Choroid plexus epithelial cell (primary cell): ENCODE results near the gene DLGAP1.

ENCODE experiments used
- DNase-seq: peaks from one replicate; pipeline ENCODE4 v3.0.0-alpha.2; 2010; ENCODE audit warnings: low read depth
- H3K4me3 ChIP-seq: 2 replicates; pipeline ENCODE4 v1.5.1; 2011; ENCODE audit warnings: low read depth, mild to moderate bottlenecking, control low read depth, low read length, moderate library complexity
- TF ChIP-seq, protein P1 (sequence below): conservative IDR thresholded peaks from 2 replicates; pipeline ENCODE4 v1.5.1; 2011; ENCODE audit warnings: low read depth, mild to moderate bottlenecking, control low read depth, inconsistent platforms, low read length, moderate library complexity

DLGAP1 gene

DNA sequence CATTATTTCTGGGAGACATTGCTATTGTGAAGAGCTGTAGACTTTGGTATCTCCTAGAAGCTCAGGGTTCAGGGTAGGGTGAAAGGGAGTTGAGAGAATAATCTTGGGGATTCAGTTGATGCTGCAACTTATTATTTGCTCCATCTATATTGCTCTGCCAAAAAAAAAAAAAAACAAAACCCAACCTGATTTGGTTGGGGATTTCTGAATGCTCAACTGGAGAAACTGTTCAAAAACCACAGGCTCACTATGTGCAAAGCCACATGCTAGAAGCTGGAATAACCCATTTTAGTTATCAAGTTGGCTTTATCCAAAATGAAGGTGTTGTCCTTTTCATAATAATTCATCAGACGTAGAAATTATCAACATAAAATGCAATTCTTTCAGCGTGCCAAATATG lies 696.0 kb downstream of the DLGAP1 start:
- TF ChIP-seq, protein P1, sequence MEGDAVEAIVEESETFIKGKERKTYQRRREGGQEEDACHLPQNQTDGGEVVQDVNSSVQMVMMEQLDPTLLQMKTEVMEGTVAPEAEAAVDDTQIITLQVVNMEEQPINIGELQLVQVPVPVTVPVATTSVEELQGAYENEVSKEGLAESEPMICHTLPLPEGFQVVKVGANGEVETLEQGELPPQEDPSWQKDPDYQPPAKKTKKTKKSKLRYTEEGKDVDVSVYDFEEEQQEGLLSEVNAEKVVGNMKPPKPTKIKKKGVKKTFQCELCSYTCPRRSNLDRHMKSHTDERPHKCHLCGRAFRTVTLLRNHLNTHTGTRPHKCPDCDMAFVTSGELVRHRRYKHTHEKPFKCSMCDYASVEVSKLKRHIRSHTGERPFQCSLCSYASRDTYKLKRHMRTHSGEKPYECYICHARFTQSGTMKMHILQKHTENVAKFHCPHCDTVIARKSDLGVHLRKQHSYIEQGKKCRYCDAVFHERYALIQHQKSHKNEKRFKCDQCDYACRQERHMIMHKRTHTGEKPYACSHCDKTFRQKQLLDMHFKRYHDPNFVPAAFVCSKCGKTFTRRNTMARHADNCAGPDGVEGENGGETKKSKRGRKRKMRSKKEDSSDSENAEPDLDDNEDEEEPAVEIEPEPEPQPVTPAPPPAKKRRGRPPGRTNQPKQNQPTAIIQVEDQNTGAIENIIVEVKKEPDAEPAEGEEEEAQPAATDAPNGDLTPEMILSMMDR: no peak
- no peak for DNase-seq
- H3K4me3 ChIP-seq: no peak overlapping the region

DNA sequence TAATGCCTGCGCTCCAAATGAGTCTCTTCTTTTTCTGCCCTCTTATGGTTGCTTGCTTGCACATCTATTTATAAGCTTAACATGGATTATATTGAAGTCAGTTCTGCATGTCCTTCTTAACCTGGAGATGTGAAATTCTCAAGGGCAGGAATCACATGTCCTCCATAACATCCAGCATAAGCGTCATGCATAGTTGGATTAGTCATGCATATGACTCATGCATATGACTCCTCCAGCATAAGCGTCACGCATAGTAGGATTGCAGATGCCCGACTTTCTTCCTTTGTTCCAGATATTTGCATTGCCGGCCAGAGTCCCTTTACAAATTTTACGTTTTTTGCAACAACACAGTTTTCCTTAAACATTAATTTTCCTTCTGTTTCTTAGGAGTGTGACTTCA lies 696.6 kb downstream of the DLGAP1 start:
- TF ChIP-seq, protein P1: no peak
- no peak overlapping the region for H3K4me3 ChIP-seq
- peak; percentile 67 for DNase-seq

DNA sequence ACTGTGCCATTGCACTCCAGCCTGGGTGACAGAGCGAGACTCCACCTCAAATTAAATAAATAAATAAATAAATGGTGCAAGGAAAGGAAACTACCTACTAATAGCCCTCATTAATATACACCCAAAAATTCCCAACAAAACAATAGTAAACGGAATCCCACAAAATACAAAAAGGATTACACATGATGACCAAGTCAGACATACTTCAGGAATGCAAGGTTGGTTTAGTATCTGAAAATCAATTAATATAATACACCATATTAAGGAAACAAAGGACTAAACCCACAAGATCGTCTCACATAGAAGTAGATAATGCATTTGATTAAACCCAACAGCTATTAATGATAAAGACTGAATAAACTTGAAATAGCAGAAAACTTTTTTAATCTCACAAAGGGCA lies 697.7 kb downstream of the DLGAP1 start:
- H3K4me3 ChIP-seq: no peak overlapping the region
- DNase-seq: no peak
- TF ChIP-seq, protein P1: no peak

DNA sequence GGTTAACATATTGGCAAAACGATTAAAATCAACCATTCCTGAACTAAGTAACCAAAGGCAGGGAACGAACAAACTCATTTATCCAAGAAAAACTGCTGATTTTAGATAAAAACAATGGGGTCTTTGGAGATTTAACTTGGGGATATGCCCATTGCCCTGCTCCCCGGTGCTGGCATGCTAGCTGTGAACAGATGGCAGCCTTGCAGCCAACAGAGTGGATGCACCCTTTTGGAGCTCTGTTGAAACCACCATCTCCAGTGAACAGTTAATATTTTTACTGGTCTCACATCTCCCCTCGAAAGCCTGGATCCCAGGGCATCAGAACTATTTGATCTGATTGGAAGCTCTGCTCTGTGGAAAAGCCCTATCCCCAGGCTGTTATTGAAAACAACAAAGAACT lies 702.0 kb downstream of the DLGAP1 start:
- TF ChIP-seq, protein P1: no peak
- H3K4me3 ChIP-seq: no peak overlapping the region
- DNase-seq: no peak

DNA sequence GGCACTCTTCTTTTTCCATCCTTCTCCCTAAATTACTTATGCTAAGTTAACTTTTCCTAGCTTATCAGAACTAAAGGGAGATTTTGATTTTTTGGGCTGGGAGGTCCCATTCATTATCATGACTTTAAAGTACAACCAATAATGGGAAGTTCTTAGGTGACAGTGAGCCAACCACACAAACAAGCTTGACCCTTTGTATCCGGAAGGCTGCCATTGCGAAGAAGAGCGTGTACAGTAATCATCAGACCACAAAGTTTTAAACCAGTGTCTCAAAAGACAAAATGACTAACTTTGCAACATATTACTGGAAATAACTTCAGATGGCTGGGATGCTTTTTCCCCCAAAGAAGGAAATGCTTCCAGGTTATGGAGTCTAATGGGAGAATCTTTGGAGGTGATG lies 707.0 kb downstream of the DLGAP1 start:
- H3K4me3 ChIP-seq: no peak overlapping the region
- TF ChIP-seq, protein P1: no peak

DNA sequence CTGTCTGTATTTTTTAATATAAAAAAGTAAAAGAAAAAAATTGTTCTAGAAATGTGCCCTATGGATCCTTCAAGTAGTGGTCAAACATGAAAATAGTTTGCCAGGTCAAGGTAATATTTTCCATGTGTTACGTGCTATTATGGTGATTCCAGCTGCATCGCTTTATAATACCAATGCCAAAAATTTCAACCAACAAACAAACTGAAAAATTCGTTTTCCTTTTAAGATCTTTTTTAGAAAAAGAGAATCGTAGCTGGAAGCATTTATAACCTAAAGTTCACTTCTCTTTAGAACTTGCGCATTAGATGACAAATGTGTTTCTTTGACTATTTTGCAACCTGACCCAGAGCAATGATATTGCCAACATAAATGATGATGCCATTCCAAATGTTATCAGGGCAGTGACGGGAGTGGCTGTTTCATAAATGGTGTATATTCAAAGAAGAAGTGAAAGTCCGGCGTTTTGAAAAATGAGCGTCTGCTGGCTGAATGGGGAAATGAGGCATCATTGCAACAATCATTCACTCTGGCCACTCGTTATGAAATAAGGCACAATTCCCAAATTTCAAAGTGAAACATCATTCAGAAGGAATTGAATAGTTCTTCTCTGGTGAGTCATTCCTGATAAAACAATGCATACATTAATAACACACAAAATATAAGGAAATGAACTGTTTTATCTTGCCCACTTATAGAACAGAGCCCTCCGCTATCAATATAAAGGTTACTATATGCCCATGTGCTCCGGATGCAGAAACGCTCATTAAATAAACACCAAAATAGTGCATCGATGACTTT lies 707.7 kb downstream of the DLGAP1 start:
- TF ChIP-seq, protein P1: no peak
- H3K4me3 ChIP-seq: no peak overlapping the region
- DNase-seq: peak; percentile 7

More for the DNA sequence above, 707.0 kb downstream of the DLGAP1 start:
- DNase-seq: no peak

DNA sequence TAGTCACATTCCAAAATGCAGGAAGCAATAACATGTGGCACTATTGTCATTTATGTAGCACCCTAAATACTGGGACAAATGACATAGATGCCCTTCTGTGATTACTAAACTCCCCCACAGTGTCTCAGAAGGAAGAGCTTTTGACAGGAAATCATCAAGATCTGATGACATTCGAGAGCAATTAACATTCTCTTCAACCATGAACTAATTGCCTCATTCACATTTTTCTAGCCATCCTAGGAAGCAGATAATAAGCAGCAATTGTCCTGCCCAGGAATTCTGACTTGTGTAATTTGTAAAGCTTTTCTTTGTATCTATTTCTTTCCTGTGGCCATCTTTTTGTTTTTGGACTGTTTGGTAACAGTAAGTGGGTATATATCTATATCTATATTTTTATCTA lies 712.6 kb downstream of the DLGAP1 start:
- TF ChIP-seq, protein P1: no peak
- DNase-seq: no peak
- no peak overlapping the region for H3K4me3 ChIP-seq
